AG04450 (cell line): ENCODE results near the gene SHISA7. TPM values are rescaled to one million over a fixed set of nuclear protein-coding genes. Genes with fewer than 3 reads are reported as not detected.

Experiments
- CTCF ChIA-PET: fragments of 300-600, 350-600 bp; formaldehyde crosslinking; extraction: SDS; loops from one replicate; lab custom pipeline; 2022; ENCODE audit warnings: antibody characterized with exemption, inconsistent platforms; lab: Charles Lee
- POLR2A ChIA-PET: fragments of 350-600 bp; formaldehyde crosslinking; extraction: SDS; loops from one replicate; lab custom pipeline; 2021; ENCODE audit warnings: antibody characterized with exemption, inconsistent platforms; lab: Yijun Ruan, JAX
- DNase-seq: peaks from one replicate; pipeline ENCODE4 v3.0.0-alpha.2; 2011; ENCODE audit warnings: low read depth, low spot score
- H3K27ac ChIP-seq: one replicate; pipeline ENCODE4 v1.5.1; 2012; ENCODE audit warnings: low read depth, low read length, control low read depth
- H3K27me3 ChIP-seq: one replicate; pipeline ENCODE4 v1.6.0; 2012; ENCODE audit warnings: low read length; ENCODE audit not compliant: control insufficient read depth, insufficient read depth
- H3K4me3 ChIP-seq: 2 replicates; pipeline ENCODE4 v1.5.1; 2011; ENCODE audit warnings: mild to moderate bottlenecking, low read depth, low read length, control low read depth
- H3K9me3 ChIP-seq: 2 replicates; pipeline ENCODE4 v1.5.1; 2012; ENCODE audit warnings: low read length; ENCODE audit not compliant: control insufficient read depth, insufficient read depth
- polyA plus RNA-seq: library from polyadenylated mRNA; depleted of rRNA; stranded (reverse); fragments of >200 nt; gene quantifications from 2 replicates; pipeline ENCODE4 v1.2.3, GENCODE V29; 2011
- TF ChIP-seq, protein P1 (sequence below): IDR thresholded peaks from 2 replicates; pipeline ENCODE4 v1.5.1; 2011; ENCODE audit warnings: low read depth, low read length, control low read depth, inconsistent platforms

SHISA7 gene
- polyA plus RNA-seq, 1 experiment = not detected

- ChIA-PET CTCF (interaction anchor here (1.0 to 5.5 kb wide), 2 partner anchors 12 to 24 kb away, joined by 3 to 77 read pairs; no protein-coding TSS in a partner anchor), POLR2A (interaction anchor here (0.7 kb wide), 1 partner anchor 174 kb away, joined by 3 read pairs; no protein-coding TSS in a partner anchor)
- Histone ChIP-seq H3K9me3 (no peaks in the 10 kb centered on the region; the same call in 1 of the 2 replicates), H3K4me3 (no peak overlapping the region), H3K27ac (no peak overlapping the region), H3K27me3 (no peaks in the 10 kb centered on the region)
- no peak for DNase-seq
- TF ChIP-seq, protein P1, sequence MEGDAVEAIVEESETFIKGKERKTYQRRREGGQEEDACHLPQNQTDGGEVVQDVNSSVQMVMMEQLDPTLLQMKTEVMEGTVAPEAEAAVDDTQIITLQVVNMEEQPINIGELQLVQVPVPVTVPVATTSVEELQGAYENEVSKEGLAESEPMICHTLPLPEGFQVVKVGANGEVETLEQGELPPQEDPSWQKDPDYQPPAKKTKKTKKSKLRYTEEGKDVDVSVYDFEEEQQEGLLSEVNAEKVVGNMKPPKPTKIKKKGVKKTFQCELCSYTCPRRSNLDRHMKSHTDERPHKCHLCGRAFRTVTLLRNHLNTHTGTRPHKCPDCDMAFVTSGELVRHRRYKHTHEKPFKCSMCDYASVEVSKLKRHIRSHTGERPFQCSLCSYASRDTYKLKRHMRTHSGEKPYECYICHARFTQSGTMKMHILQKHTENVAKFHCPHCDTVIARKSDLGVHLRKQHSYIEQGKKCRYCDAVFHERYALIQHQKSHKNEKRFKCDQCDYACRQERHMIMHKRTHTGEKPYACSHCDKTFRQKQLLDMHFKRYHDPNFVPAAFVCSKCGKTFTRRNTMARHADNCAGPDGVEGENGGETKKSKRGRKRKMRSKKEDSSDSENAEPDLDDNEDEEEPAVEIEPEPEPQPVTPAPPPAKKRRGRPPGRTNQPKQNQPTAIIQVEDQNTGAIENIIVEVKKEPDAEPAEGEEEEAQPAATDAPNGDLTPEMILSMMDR = no peak
Measured at GRCh38 chr19:55479451-55480230, 36.5 kb upstream of the SHISA7 start.

GRCh38 chr19:55479045-55479444 is 35.9 kb upstream of the SHISA7 start:
- Histone ChIP-seq H3K9me3 (no peaks in the 10 kb centered on the region), H3K4me3 (no peak overlapping the region), H3K27ac (no peak overlapping the region), H3K27me3 (no peaks in the 10 kb centered on the region)
- ChIA-PET POLR2A (interaction anchor here (0.7 kb wide), 1 partner anchor 175 kb away, joined by 3 read pairs; no protein-coding TSS in a partner anchor), CTCF (interaction anchor here (1.0 to 5.5 kb wide), 2 partner anchors 12 to 25 kb away, joined by 3 to 77 read pairs; no protein-coding TSS in a partner anchor)
- TF ChIP-seq, protein P1 = no peak
- DNase-seq = no peak

DNA sequence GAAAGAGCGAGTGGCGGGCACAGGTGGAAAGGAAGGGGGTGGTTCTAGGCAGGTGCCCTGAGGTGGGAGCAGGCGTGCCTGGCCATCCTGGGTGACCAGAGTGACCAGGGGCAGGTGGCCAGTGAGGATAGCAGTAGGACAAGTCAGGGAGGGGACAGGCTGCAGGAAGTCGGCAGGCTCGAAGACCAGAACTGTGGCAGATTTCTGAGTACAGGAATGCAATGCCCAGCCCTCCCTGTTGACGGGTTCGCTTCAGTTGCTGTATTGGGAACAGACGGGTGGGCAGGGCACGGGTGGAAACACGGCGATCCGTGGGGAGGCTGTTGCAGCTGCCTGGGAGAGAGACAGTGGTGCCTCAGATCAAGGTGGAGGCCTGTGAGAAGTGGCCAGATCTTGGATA is 35.3 kb upstream of the SHISA7 start:
- no peaks in the 10 kb centered on the region for H3K9me3 ChIP-seq

DNA sequence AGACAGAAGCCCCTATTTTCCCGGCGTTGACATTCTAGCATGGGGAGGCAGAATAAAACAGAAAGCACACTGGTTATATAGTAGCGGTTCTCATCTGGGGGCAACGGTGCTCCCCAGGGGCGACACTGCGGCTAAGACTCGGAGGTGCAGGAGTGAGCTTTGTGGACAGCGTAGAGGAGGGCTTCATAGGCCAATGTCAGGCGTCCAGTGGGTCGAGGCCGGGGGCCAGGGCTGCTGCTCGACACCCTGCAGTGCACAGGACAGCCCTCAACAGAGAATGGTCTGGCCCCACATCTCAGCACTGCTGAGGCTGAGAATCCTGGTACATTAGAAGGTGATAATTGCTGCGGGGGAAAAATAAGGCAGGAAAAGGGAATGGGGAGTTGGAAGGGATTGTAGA is 34.8 kb upstream of the SHISA7 start:
- TF ChIP-seq, protein P1 = no peak
- Histone ChIP-seq H3K9me3 (no peaks in the 10 kb centered on the region), H3K27ac (no peak overlapping the region), H3K4me3 (peak overlapping the region; percentile 72; the same call in 1 of the 2 replicates), H3K27me3 (no peaks in the 10 kb centered on the region)
- DNase-seq = no peak
- ChIA-PET POLR2A (no interaction called here), CTCF (interaction anchor here (1.5 to 5.5 kb wide), 2 partner anchors 10 to 26 kb away, joined by 7 to 77 read pairs; no protein-coding TSS in a partner anchor)

More for the DNA sequence above, 35.3 kb upstream of the SHISA7 start:
- POLR2A ChIA-PET = no interaction called here
- DNase-seq = no peak
- Histone ChIP-seq H3K27ac (no peak overlapping the region), H3K4me3 (no peak overlapping the region), H3K27me3 (no peaks in the 10 kb centered on the region)
- TF ChIP-seq, protein P1 = no peak
- CTCF ChIA-PET = interaction anchor here (5.5 kb wide), 1 partner anchor 11 kb away, joined by 77 read pairs; no protein-coding TSS in a partner anchor
